Tibial nerve (tissue), 4 donors: ENCODE data around the gene KSR2. TPM values are rescaled to one million over a fixed set of nuclear protein-coding genes. Genes with fewer than 3 reads are reported as not detected.

Experiments
- DNase-seq, 2 donors: peaks; one replicate each; pipeline ENCODE4 v3.0.0-alpha.2; 2019; ENCODE audit warnings: low spot score in 2 of 2
- H3K27ac ChIP-seq, 4 donors: fragments of 200-600 bp; sonication (generic) in 3 of 4; one replicate each; pipeline ENCODE4 v1.5.1; 2017 to 2019; ENCODE audit warnings: mild to moderate bottlenecking in 1 of 4
- H3K27me3 ChIP-seq, 2 donors: fragments of 200-600 bp; sonication (generic) in 1 of 2; one replicate each; pipeline versions ENCODE4 v1.5.1 to v1.6.0; 2017 to 2019
- H3K36me3 ChIP-seq, 3 donors: fragments of 200-600 bp; sonication (generic); one replicate each; pipeline ENCODE4 v1.5.1; 2018 to 2019
- H3K4me1 ChIP-seq, 4 donors: fragments of 200-600 bp; sonication (generic) in 3 of 4; one replicate each; pipeline ENCODE4 v1.5.1; 2017 to 2019
- H3K4me3 ChIP-seq, 4 donors: fragments of 200-600 bp; sonication (generic) in 3 of 4; one replicate each; pipeline ENCODE4 v1.5.1; 2017 to 2019; ENCODE audit warnings: mild to moderate bottlenecking in 1 of 4, moderate library complexity in 1 of 4
- H3K9me3 ChIP-seq, 4 donors: fragments of 200-600 bp; sonication (generic) in 3 of 4; one replicate each; pipeline ENCODE4 v1.5.1; 2017 to 2019
- EP300 ChIP-seq, 2 donors: sonication (generic); formaldehyde crosslinking; IDR thresholded peaks; one replicate each; pipeline ENCODE4 v1.6.1; 2017; ENCODE audit warnings: antibody characterized with exemption in 2 of 2, mild to moderate bottlenecking in 1 of 2
- POLR2A ChIP-seq, 2 donors: fragments of 450-650 bp; IDR thresholded peaks; one replicate each; pipeline ENCODE4 v1.6.1; 2017; ENCODE audit warnings: antibody characterized with exemption in 2 of 2, mild to moderate bottlenecking in 2 of 2, moderate library complexity in 2 of 2
- WGBS, 2 donors: methylation state at CpG; one replicate each; pipeline ENCODE4 v1.1.5; 2018; 5-methylcytosine and 5-hydroxymethylcytosine counted together
- total RNA-seq, 4 donors: library from RNA; depleted of rRNA; stranded (reverse); fragments of >200 nt; gene quantifications; one replicate each; pipeline ENCODE4 v1.1.0, GENCODE V29; 2016
- TF ChIP-seq, protein P1 (sequence below), 5 experiments: fragments of 200-600 bp in 3 of 5; fragments of 450-650 bp in 2 of 5; sonication (generic) in 3 of 5; IDR thresholded peaks; one replicate each; pipeline ENCODE4 v1.5.1; 2016 to 2019; ENCODE audit warnings: antibody characterized with exemption in 5 of 5, mild to moderate bottlenecking in 3 of 5, moderate library complexity in 2 of 5

The KSR2 gene
- total RNA-seq, 4 donors from 2014 or later, result under 0.01 TPM; not detected in 3

DNA sequence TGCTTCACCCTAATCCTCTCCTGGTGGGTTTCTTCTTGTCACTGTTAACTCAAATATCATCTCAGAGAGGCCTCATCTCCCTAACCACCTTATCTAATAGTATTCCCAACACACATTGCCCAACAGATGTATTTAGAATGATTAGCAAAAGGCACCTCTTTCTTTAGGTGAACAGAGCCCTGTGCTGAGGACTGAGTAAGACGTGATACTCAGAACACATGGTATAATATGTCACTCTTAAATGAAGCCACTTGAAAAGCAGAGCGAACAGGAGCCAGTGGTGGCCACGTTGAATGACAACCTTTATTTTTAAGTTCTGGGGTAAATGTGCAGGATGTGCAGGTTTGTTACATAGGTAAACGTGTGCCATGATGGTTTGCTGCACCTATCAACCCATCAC is 1.5 kb upstream of the KSR2 start:
- no peak overlapping the region for H3K4me3 ChIP-seq
- H3K4me1 ChIP-seq, result peaks cover 0 to 11% (median 0%) of the 10 kb centered on the region in 4 donors
- DNase-seq, result no peak
- WGBS, 2 donors, result 88 to 93% methylated on average over 4 of the region's 4 CpGs
- H3K9me3 ChIP-seq, result peaks cover 0 to 25% (median 0%) of the 10 kb centered on the region in 4 donors
- no peak overlapping the region for H3K27ac ChIP-seq
- H3K27me3 ChIP-seq, result peaks cover 0 to 35% of the 10 kb centered on the region in 2 donors
- TF ChIP-seq, protein P1, sequence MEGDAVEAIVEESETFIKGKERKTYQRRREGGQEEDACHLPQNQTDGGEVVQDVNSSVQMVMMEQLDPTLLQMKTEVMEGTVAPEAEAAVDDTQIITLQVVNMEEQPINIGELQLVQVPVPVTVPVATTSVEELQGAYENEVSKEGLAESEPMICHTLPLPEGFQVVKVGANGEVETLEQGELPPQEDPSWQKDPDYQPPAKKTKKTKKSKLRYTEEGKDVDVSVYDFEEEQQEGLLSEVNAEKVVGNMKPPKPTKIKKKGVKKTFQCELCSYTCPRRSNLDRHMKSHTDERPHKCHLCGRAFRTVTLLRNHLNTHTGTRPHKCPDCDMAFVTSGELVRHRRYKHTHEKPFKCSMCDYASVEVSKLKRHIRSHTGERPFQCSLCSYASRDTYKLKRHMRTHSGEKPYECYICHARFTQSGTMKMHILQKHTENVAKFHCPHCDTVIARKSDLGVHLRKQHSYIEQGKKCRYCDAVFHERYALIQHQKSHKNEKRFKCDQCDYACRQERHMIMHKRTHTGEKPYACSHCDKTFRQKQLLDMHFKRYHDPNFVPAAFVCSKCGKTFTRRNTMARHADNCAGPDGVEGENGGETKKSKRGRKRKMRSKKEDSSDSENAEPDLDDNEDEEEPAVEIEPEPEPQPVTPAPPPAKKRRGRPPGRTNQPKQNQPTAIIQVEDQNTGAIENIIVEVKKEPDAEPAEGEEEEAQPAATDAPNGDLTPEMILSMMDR (IDR thresholded peaks at IDR 0.05), result no peak
- no peak for TF ChIP-seq POLR2A (IDR thresholded peaks at IDR 0.05)
- TF ChIP-seq EP300 (IDR thresholded peaks at IDR 0.05), result no peak
- no peaks in the 10 kb centered on the region for H3K36me3 ChIP-seq

DNA sequence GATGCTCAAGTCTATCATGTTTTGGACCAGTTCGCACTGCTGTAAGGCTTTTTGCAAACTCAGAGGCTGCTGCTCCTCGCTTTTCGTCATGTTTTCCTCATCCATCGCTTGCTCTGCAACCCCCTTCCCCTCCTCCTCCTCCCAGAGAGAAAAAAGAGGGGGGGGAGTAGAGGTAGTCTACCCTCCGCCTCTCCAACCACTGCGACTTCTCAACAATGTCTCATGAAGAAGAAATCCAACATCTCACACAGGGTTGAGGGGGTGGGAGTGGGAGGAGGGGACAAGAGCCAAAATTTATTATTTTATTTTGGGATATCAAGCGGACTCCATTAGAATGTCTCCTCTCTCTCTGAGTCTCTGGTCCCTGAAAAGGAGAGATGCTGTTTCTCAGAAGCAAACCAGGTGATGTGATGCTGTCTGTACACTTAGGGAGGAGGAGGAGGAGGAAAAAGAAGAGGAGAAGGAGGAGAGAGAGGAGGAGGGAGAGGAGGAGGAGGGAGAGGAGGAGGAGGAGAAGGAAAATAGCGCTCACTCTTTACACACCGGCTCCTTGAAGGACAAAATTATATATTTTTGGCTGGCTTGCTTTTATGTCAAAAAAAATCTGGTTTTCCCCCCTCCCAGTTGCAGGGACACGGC is 520 bp downstream of the KSR2 start:
- no peaks in the 10 kb centered on the region for H3K36me3 ChIP-seq
- no peak overlapping the region for H3K27ac ChIP-seq
- peaks cover 0 to 11% (median 0%) of the 10 kb centered on the region in 4 donors for H3K4me1 ChIP-seq
- DNase-seq, result no peak
- peaks cover 0 to 25% (median 0%) of the 10 kb centered on the region in 4 donors for H3K9me3 ChIP-seq
- H3K27me3 ChIP-seq, result peaks cover 0 to 35% of the 10 kb centered on the region in 2 donors
- WGBS, 2 donors, result 2 to 6% methylated on average over 10 of the region's 10 CpGs
- TF ChIP-seq EP300 (IDR thresholded peaks at IDR 0.05), result no peak
- no peak for TF ChIP-seq POLR2A (IDR thresholded peaks at IDR 0.05)
- TF ChIP-seq, protein P1 (IDR thresholded peaks at IDR 0.05), result no peak
- peak overlapping the region in 2 of 4 donors; percentile 31 to 38 for H3K4me3 ChIP-seq

DNA sequence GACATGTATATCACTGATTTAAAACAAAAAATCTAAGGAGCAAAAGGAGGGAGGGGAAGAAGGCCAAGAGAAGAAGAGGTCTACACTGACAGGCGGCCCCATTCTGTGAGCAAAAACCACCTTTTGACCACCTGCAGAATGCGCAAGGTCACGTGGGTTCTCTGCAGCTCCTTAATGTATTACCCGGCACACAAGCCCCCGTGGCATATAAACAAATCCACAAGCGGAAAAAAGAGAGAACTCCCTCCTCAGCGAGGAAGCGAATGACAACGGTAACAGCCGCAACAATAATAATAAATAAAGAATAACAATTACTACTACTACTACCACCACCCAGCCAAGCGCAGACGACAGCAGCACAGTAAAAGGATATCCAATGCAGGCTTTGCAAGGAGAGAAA is 1.3 kb downstream of the KSR2 start:
- DNase-seq, result no peak
- H3K4me1 ChIP-seq, result peaks cover 0 to 11% (median 0%) of the 10 kb centered on the region in 4 donors
- H3K27me3 ChIP-seq, result peaks cover 0 to 35% of the 10 kb centered on the region in 2 donors
- H3K27ac ChIP-seq, result no peak overlapping the region
- 14% methylated on average over 12 of the region's 12 CpGs for WGBS, 2 donors
- TF ChIP-seq, protein P1 (IDR thresholded peaks at IDR 0.05), result no peak
- TF ChIP-seq EP300 (IDR thresholded peaks at IDR 0.05), result no peak
- TF ChIP-seq POLR2A (IDR thresholded peaks at IDR 0.05), result no peak
- peaks cover 0 to 24% (median 0%) of the 10 kb centered on the region in 4 donors for H3K9me3 ChIP-seq
- no peak overlapping the region for H3K4me3 ChIP-seq
- no peaks in the 10 kb centered on the region for H3K36me3 ChIP-seq

DNA sequence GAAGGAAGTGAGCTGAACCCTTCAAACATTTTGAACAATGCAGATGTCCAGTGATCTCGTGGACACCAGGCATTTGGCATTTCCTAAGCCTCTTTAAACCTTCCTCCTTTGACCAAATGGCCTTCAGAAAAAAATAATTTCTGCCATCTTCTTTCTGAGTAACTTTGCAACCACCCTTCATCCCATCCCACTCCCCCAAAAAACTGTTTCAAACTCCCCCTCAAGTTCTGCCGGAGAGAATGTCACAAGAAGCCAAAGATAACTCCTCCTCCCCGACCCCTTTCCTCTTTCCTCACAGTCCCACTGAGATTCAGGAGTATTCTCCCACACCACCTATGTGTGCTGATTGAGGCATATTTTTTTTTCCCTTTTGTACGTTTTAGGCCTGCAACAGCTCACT is 1.7 kb downstream of the KSR2 start:
- TF ChIP-seq POLR2A (IDR thresholded peaks at IDR 0.05) (no peak), EP300 (IDR thresholded peaks at IDR 0.05) (no peak)
- TF ChIP-seq, protein P1 (IDR thresholded peaks at IDR 0.05), result no peak
- no peak overlapping the region for H3K4me3 ChIP-seq
- peaks cover 0 to 35% of the 10 kb centered on the region in 2 donors for H3K27me3 ChIP-seq
- H3K27ac ChIP-seq, result no peak overlapping the region
- H3K36me3 ChIP-seq, result no peaks in the 10 kb centered on the region
- 31 to 33% methylated on average over 4 of the region's 4 CpGs for WGBS, 2 donors
- peaks cover 0 to 19% (median 0%) of the 10 kb centered on the region in 4 donors for H3K9me3 ChIP-seq
- peaks cover 0 to 11% (median 0%) of the 10 kb centered on the region in 4 donors for H3K4me1 ChIP-seq
- DNase-seq, result no peak

DNA sequence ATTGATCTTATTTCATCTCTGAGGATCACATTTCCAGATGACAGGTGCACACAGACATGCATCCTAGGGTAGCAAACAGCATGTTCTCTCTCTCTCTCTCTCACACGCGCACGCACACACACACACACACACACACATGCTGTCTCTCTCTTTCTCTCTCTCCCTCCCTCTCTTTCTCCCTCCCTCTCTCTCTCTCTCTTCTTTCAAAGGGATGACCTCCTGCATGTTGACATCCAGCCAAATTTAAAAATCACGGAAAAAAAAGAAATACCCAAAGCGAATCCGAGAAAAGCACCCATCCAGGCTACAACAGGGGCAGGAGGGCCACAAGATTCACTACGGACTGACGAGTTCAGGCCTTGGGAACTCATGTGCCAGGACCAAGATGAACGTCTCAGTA is 2.3 kb downstream of the KSR2 start:
- no peak overlapping the region for H3K4me3 ChIP-seq
- DNase-seq, result no peak
- H3K27me3 ChIP-seq, result peaks cover 0 to 35% of the 10 kb centered on the region in 2 donors
- TF ChIP-seq, protein P1 (IDR thresholded peaks at IDR 0.05), result no peak
- TF ChIP-seq POLR2A (IDR thresholded peaks at IDR 0.05), result no peak
- no peak for TF ChIP-seq EP300 (IDR thresholded peaks at IDR 0.05)
- H3K36me3 ChIP-seq, result no peaks in the 10 kb centered on the region
- H3K27ac ChIP-seq, result no peak overlapping the region
- peaks cover 0 to 11% (median 0%) of the 10 kb centered on the region in 4 donors for H3K4me1 ChIP-seq
- H3K9me3 ChIP-seq, result peaks cover 0 to 14% (median 0%) of the 10 kb centered on the region in 4 donors
- 45 to 57% methylated on average over 9 of the region's 9 CpGs for WGBS, 2 donors
